CD4-positive, alpha-beta T cell (primary cell): ENCODE data around the gene ANKRD33B. TPM values are rescaled to one million over a fixed set of nuclear protein-coding genes. Genes with fewer than 3 reads are reported as not detected.

Experiments
- ATAC-seq: fragments of 200-7000 bp; cut with Tn5 transposase; one replicate; pipeline ENCODE4 v1.10.0; 2022; ENCODE audit warnings: mild to moderate bottlenecking; ENCODE audit not compliant: poor library complexity
- CTCF ChIA-PET: fragments of 350-600 bp; sonication (Branson Sonifier 250); formaldehyde crosslinking; loops from one replicate; lab custom pipeline; 2021; ENCODE audit warnings: antibody characterized with exemption, inconsistent platforms; lab: Charles Lee
- POLR2A ChIA-PET: fragments of 350-600 bp; sonication (Branson Sonifier 250); formaldehyde crosslinking; loops from one replicate; lab custom pipeline; 2021; ENCODE audit warnings: antibody characterized with exemption, inconsistent platforms; lab: Charles Lee
- DNase-seq, 14 experiments: peaks; one replicate each; pipeline ENCODE4 v3.0.0-alpha.2; 2013 to 2020; ENCODE audit warnings: mixed read lengths in 2 of 14
- H3K27ac ChIP-seq, 2 donors: one replicate each; pipeline versions ENCODE4 v1.5.1 to v1.7.0; 2013; ENCODE audit warnings: low read length in 2 of 2, low read depth in 1 of 2, mild to moderate bottlenecking in 1 of 2
- H3K27me3 ChIP-seq, 2 experiments: 1 replicate in 1 of 2; 2 replicates in 1 of 2; pipeline versions ENCODE4 v1.6.1 to v1.7.0; 2013; ENCODE audit warnings: low read length in 2 of 2, control low read depth in 1 of 2, mild to moderate bottlenecking in 1 of 2, moderate library complexity in 1 of 2; ENCODE audit not compliant: insufficient read depth in 2 of 2, control insufficient read depth in 1 of 2
- H3K36me3 ChIP-seq: one replicate; pipeline ENCODE4 v1.6.1; 2013; ENCODE audit warnings: low read length, control low read depth; ENCODE audit not compliant: insufficient read depth
- H3K4me1 ChIP-seq: one replicate; pipeline ENCODE4 v1.6.1; 2013; ENCODE audit warnings: low read length, control low read depth; ENCODE audit not compliant: insufficient read depth
- H3K4me3 ChIP-seq: one replicate; pipeline ENCODE4 v1.5.1; 2013; ENCODE audit warnings: mild to moderate bottlenecking, low read length, moderate library complexity
- H3K9me3 ChIP-seq, 2 experiments: 1 replicate in 1 of 2; 2 replicates in 1 of 2; pipeline versions ENCODE4 v1.6.1 to v1.7.0; 2013; ENCODE audit warnings: low read length in 2 of 2, mild to moderate bottlenecking in 2 of 2, control low read depth in 1 of 2, moderate library complexity in 1 of 2; ENCODE audit not compliant: control insufficient read depth in 1 of 2, insufficient read depth in 1 of 2
- H3K27ac Mint-ChIP-seq: one replicate; pipeline ENCODE4 v1.8.0; 2020; ENCODE audit warnings: mixed read lengths
- H3K27me3 Mint-ChIP-seq: one replicate; pipeline ENCODE4 v1.8.0; 2021; ENCODE audit warnings: mixed read lengths
- H3K36me3 Mint-ChIP-seq: one replicate; pipeline ENCODE4 v1.8.0; 2021; ENCODE audit warnings: low read depth, mixed read lengths
- H3K4me1 Mint-ChIP-seq: one replicate; pipeline ENCODE4 v1.8.0; 2021; ENCODE audit warnings: low read depth, mixed read lengths
- H3K4me3 Mint-ChIP-seq: one replicate; pipeline ENCODE4 v1.8.0; 2020; ENCODE audit warnings: mild to moderate bottlenecking, mixed read lengths
- H3K9me3 Mint-ChIP-seq: one replicate; pipeline ENCODE4 v1.8.0; 2020; ENCODE audit warnings: mixed read lengths
- intact Hi-C, 2 experiments: fragments of 100-400 bp; cut with DNase I in 1 of 2; cut with micrococcal nuclease in 1 of 2; formaldehyde crosslinking; loops; one replicate each; pipeline versions ENCODE4 v1.15.1 to v1.9.0; 2023 to 2025; cut with DNase I, micrococcal nuclease
- total RNA-seq, 174 experiments: library from RNA in 2 of 174; stranded (reverse) in 2 of 174; gene quantifications; one replicate each; pipeline ENCODE4 v1.2.3 and lab custom pipeline; 2021 to 2026
- TF ChIP-seq, protein P1 (sequence below): fragments of 200-600 bp; IDR thresholded peaks from one replicate; pipeline ENCODE4 v1.8.0; 2022; ENCODE audit warnings: antibody characterized with exemption, mild to moderate bottlenecking

ANKRD33B gene
- total RNA-seq, 2 experiments from 2014 or later: 0.99 to 1.3 TPM

GRCh38 chr5:10594591-10595210, 30.8 kb downstream of the ANKRD33B start:
- peaks cover 2% of the 10 kb centered on the region for H3K9me3 Mint-ChIP-seq
- no peak overlapping the region for H3K27ac Mint-ChIP-seq
- TF ChIP-seq, protein P1, sequence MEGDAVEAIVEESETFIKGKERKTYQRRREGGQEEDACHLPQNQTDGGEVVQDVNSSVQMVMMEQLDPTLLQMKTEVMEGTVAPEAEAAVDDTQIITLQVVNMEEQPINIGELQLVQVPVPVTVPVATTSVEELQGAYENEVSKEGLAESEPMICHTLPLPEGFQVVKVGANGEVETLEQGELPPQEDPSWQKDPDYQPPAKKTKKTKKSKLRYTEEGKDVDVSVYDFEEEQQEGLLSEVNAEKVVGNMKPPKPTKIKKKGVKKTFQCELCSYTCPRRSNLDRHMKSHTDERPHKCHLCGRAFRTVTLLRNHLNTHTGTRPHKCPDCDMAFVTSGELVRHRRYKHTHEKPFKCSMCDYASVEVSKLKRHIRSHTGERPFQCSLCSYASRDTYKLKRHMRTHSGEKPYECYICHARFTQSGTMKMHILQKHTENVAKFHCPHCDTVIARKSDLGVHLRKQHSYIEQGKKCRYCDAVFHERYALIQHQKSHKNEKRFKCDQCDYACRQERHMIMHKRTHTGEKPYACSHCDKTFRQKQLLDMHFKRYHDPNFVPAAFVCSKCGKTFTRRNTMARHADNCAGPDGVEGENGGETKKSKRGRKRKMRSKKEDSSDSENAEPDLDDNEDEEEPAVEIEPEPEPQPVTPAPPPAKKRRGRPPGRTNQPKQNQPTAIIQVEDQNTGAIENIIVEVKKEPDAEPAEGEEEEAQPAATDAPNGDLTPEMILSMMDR: no peak
- Histone ChIP-seq H3K4me3 (no peak overlapping the region), H3K4me1 (peaks cover 8% of the 10 kb centered on the region), H3K9me3 (no peaks in the 10 kb centered on the region), H3K36me3 (no peaks in the 10 kb centered on the region), H3K27me3 (no peaks in the 10 kb centered on the region), H3K27ac (no peak overlapping the region)
- ATAC-seq (no peak), DNase-seq (no peak)
- POLR2A ChIA-PET: no interaction called here
- peaks cover 14% of the 10 kb centered on the region for H3K4me1 Mint-ChIP-seq
- no peak overlapping the region for H3K4me3 Mint-ChIP-seq
- H3K36me3 Mint-ChIP-seq: peaks cover 5% of the 10 kb centered on the region
- CTCF ChIA-PET: no interaction called here
- intact Hi-C loops: no loop called here
- no peaks in the 10 kb centered on the region for H3K27me3 Mint-ChIP-seq

DNA sequence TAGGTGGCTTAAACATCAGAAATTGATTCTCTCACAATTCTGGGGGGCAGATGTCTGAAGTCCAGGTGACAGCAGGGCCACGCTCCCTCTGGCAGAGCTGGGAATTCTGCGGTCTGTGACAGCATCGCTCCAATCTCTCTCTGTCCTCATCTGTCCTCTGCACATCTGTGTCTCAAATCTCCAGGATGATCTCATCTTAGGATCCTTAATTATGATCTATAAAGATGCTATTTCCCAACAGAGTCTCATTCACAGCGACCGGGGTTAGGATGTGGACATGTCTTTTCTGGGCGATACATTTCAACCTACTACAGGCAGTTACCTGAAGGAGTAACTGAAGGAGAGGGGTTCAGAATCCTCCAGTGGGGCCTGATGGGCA, 31.4 kb downstream of the ANKRD33B start:
- intact Hi-C loops: no loop called here
- Histone ChIP-seq H3K9me3 (no peaks in the 10 kb centered on the region), H3K4me1 (peaks cover 8% of the 10 kb centered on the region), H3K27me3 (no peaks in the 10 kb centered on the region), H3K27ac (no peak overlapping the region), H3K36me3 (no peaks in the 10 kb centered on the region), H3K4me3 (no peak overlapping the region)
- no peak for ATAC-seq
- no peaks in the 10 kb centered on the region for H3K27me3 Mint-ChIP-seq
- H3K9me3 Mint-ChIP-seq: peaks cover 2% of the 10 kb centered on the region
- ChIA-PET CTCF (no interaction called here), POLR2A (no interaction called here)
- peaks cover 5% of the 10 kb centered on the region for H3K36me3 Mint-ChIP-seq
- DNase-seq: no peak
- no peak overlapping the region for H3K4me3 Mint-ChIP-seq
- TF ChIP-seq, protein P1: no peak
- H3K4me1 Mint-ChIP-seq: peaks cover 14% of the 10 kb centered on the region
- H3K27ac Mint-ChIP-seq: no peak overlapping the region

DNA sequence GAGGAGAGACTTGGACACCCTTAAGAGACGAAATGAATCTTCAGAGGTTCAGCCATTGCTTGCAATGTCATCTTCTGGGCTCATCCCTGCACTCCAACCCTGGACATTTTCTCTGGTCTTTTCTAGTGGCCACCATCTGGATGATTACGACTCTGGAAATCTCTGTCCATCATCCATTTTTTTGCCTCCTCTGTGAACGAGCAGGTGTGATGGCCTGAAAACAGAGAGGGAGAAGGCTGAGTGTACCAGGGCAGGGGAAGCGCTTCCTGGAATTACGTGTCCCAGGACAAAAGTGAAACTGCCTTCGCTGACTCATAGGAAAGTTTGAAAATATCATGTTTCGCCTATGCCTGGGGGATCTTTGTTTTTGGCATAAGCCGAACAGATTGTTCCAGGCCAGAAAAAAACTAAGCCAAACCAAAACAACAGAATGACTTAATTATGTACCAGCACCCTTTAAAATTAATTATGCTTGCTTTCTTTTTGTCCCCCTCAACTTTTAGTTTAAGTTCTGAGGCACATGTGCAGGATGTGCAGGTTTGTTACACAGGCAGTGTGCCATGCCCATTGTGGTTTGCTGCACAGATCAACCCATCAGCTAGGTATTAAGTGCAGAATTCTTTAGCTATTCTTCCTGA, 31.9 kb downstream of the ANKRD33B start:
- H3K27me3 Mint-ChIP-seq: no peaks in the 10 kb centered on the region
- H3K27ac Mint-ChIP-seq: no peak overlapping the region
- H3K4me1 Mint-ChIP-seq: peaks cover 14% of the 10 kb centered on the region
- Histone ChIP-seq H3K27ac (no peak overlapping the region), H3K27me3 (no peaks in the 10 kb centered on the region), H3K36me3 (no peaks in the 10 kb centered on the region), H3K9me3 (no peaks in the 10 kb centered on the region), H3K4me3 (peak overlapping the region; percentile 21), H3K4me1 (peaks cover 9% of the 10 kb centered on the region)
- ChIA-PET POLR2A (no interaction called here), CTCF (no interaction called here)
- peak overlapping the region; percentile 11 for H3K4me3 Mint-ChIP-seq
- TF ChIP-seq, protein P1: no peak
- intact Hi-C loops: no loop called here
- peak in 4 of 14 experiments; percentile 24 to 56 (median 47) for DNase-seq
- no peak for ATAC-seq
- peaks cover 5% of the 10 kb centered on the region for H3K36me3 Mint-ChIP-seq
- peaks cover 2% of the 10 kb centered on the region for H3K9me3 Mint-ChIP-seq
